HepG2 (cell line): Measurements from ENCODE around the gene A2ML1.

Experiments used
- MZF1 ChIP-seq: sonication (generic); formaldehyde crosslinking; IDR thresholded peaks from 2 replicates; pipeline ENCODE4 v1.8.1; 2023; ENCODE audit warnings: mild to moderate bottlenecking, missing genetic modification reagents, borderline replicate concordance
- POLR2A ChIP-seq, 2 experiments: IDR thresholded peaks; 2 replicates each; pipeline ENCODE4 v1.6.1; 2011; ENCODE audit warnings: low read depth in 2 of 2, low read length in 2 of 2, mild to moderate bottlenecking in 1 of 2, moderate library complexity in 1 of 2; ENCODE audit not compliant: insufficient read depth in 1 of 2
- RAD21 ChIP-seq: fragments of 450-650 bp; formaldehyde crosslinking; IDR thresholded peaks from 2 replicates; pipeline ENCODE4 v1.5.0; 2020; ENCODE audit warnings: mild to moderate bottlenecking
- TBP ChIP-seq: sonication (generic); formaldehyde crosslinking; IDR thresholded peaks from 2 replicates; pipeline ENCODE4 v1.5.0; 2020; ENCODE audit warnings: missing genetic modification reagents
- ZNF121 ChIP-seq: sonication (generic); formaldehyde crosslinking; IDR thresholded peaks from 2 replicates; pipeline ENCODE4 v1.5.0; 2020; ENCODE audit warnings: mild to moderate bottlenecking, missing genetic modification reagents
- ZNF644 ChIP-seq: IDR thresholded peaks from 2 replicates; pipeline ENCODE4 v1.6.1; 2016; ENCODE audit warnings: low read depth
- TF ChIP-seq, protein P1 (sequence below): sonication (generic); formaldehyde crosslinking; IDR thresholded peaks from 2 replicates; pipeline ENCODE4 v1.4.0; 2020; ENCODE audit warnings: mild to moderate bottlenecking, missing genetic modification reagents
- TF ChIP-seq, protein P2 (sequence below): sonication (generic); formaldehyde crosslinking; IDR thresholded peaks from 2 replicates; pipeline ENCODE4 v1.5.0; 2020; ENCODE audit warnings: mild to moderate bottlenecking, missing genetic modification reagents, moderate library complexity
- TF ChIP-seq, protein P3 (sequence below): sonication (generic); formaldehyde crosslinking; IDR thresholded peaks from 2 replicates; pipeline ENCODE4 v1.8.1; 2023; ENCODE audit warnings: missing genetic modification reagents, inconsistent platforms, borderline replicate concordance
- TF ChIP-seq, protein P4 (sequence below): sonication (generic); formaldehyde crosslinking; IDR thresholded peaks from 2 replicates; pipeline ENCODE4 v1.9.0; 2022; ENCODE audit warnings: missing genetic modification reagents, mild to moderate bottlenecking, borderline replicate concordance
- TF ChIP-seq, protein P5 (sequence below): sonication (generic); IDR thresholded peaks from 2 replicates; pipeline ENCODE4 v1.6.1; 2016; ENCODE audit warnings: low read depth, borderline replicate concordance

DNA sequence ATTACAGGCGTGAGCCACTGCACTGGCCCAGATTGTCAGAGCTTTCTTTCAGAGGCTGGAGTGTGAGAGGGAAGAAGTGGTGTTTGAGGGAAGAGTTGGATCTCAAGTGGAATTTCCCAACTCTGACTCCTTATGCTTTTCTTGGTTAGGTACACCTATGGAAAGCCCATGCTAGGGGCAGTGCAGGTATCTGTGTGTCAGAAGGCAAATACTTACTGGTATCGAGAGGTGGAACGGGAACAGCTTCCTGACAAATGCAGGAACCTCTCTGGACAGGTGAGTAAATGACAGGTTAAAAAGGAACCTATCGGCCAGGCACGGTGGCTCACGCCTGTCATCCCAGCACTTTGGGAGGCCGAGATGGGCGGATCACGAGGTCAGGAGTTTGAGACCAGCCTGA is 14.9 kb downstream of the A2ML1 start:
- TF ChIP-seq TBP (no peak), MZF1 (CRISPR knock-in tag) (no peak), ZNF644 (no peak), POLR2A (IDR thresholded peaks at IDR 0.05; ENCODE audit: insufficient read depth in 1 of 2, low read depth in 2 of 2, low read length in 2 of 2) (no peak), RAD21 (CRISPR knock-in tag) (no peak), ZNF121 (CRISPR knock-in tag) (no peak)
- TF ChIP-seq, protein P1, sequence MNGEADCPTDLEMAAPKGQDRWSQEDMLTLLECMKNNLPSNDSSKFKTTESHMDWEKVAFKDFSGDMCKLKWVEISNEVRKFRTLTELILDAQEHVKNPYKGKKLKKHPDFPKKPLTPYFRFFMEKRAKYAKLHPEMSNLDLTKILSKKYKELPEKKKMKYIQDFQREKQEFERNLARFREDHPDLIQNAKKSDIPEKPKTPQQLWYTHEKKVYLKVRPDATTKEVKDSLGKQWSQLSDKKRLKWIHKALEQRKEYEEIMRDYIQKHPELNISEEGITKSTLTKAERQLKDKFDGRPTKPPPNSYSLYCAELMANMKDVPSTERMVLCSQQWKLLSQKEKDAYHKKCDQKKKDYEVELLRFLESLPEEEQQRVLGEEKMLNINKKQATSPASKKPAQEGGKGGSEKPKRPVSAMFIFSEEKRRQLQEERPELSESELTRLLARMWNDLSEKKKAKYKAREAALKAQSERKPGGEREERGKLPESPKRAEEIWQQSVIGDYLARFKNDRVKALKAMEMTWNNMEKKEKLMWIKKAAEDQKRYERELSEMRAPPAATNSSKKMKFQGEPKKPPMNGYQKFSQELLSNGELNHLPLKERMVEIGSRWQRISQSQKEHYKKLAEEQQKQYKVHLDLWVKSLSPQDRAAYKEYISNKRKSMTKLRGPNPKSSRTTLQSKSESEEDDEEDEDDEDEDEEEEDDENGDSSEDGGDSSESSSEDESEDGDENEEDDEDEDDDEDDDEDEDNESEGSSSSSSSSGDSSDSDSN (CRISPR knock-in tag) = no peak
- TF ChIP-seq, protein P2, sequence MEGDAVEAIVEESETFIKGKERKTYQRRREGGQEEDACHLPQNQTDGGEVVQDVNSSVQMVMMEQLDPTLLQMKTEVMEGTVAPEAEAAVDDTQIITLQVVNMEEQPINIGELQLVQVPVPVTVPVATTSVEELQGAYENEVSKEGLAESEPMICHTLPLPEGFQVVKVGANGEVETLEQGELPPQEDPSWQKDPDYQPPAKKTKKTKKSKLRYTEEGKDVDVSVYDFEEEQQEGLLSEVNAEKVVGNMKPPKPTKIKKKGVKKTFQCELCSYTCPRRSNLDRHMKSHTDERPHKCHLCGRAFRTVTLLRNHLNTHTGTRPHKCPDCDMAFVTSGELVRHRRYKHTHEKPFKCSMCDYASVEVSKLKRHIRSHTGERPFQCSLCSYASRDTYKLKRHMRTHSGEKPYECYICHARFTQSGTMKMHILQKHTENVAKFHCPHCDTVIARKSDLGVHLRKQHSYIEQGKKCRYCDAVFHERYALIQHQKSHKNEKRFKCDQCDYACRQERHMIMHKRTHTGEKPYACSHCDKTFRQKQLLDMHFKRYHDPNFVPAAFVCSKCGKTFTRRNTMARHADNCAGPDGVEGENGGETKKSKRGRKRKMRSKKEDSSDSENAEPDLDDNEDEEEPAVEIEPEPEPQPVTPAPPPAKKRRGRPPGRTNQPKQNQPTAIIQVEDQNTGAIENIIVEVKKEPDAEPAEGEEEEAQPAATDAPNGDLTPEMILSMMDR (CRISPR knock-in tag) = no peak
- TF ChIP-seq, protein P3, sequence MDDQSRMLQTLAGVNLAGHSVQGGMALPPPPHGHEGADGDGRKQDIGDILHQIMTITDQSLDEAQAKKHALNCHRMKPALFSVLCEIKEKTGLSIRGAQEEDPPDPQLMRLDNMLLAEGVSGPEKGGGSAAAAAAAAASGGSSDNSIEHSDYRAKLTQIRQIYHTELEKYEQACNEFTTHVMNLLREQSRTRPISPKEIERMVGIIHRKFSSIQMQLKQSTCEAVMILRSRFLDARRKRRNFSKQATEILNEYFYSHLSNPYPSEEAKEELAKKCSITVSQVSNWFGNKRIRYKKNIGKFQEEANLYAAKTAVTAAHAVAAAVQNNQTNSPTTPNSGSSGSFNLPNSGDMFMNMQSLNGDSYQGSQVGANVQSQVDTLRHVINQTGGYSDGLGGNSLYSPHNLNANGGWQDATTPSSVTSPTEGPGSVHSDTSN = no peak
- TF ChIP-seq, protein P4, sequence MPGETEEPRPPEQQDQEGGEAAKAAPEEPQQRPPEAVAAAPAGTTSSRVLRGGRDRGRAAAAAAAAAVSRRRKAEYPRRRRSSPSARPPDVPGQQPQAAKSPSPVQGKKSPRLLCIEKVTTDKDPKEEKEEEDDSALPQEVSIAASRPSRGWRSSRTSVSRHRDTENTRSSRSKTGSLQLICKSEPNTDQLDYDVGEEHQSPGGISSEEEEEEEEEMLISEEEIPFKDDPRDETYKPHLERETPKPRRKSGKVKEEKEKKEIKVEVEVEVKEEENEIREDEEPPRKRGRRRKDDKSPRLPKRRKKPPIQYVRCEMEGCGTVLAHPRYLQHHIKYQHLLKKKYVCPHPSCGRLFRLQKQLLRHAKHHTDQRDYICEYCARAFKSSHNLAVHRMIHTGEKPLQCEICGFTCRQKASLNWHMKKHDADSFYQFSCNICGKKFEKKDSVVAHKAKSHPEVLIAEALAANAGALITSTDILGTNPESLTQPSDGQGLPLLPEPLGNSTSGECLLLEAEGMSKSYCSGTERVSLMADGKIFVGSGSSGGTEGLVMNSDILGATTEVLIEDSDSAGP (CRISPR knock-in tag) = no peak
- TF ChIP-seq, protein P5, sequence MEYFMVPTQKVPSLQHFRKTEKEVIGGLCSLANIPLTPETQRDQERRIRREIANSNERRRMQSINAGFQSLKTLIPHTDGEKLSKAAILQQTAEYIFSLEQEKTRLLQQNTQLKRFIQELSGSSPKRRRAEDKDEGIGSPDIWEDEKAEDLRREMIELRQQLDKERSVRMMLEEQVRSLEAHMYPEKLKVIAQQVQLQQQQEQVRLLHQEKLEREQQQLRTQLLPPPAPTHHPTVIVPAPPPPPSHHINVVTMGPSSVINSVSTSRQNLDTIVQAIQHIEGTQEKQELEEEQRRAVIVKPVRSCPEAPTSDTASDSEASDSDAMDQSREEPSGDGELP = no peak
